NK-92 (cell line): ENCODE measurements around the gene DMRT1.
"Not testable (repeated sequence)": the region's sequence is repeated elsewhere in the genome, so short reads cannot be mapped to it uniquely, and the experiment has no call there.

Source experiments
- DNase-seq: peaks from one replicate; lab custom pipeline; 2025; ENCODE audit not compliant: unreplicated experiment; lab: John Stamatoyannopoulos, UW

DMRT1 gene

GRCh38 chr9:995781-996180 lies 154.3 kb downstream of the DMRT1 start:
- DNase-seq = no peak

- not testable (repeated sequence) for DNase-seq
Measured at GRCh38 chr9:998299-999110, 157.0 kb downstream of the DMRT1 start.

- DNase-seq = no peak
Measured at GRCh38 chr9:1001838-1002237, 160.3 kb downstream of the DMRT1 start.

DNA sequence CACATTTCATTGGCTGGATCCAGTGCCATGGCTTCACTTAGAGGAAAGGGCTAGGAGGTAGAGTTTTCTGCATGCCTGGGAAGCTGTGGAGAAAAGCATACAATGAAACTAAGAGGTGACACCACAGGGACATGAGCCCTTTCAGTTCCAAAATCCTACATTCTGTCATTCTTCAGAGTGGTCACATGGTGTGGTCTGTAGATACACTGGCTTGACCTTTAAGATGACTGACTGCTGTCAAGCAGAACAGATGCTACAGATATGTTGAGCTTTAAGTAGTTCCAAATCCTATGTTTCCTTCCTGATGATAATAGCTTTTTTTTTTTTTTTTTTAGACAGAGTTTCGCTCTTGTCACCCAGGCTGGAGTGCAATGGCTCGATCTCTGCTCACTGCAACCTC lies 161.2 kb downstream of the DMRT1 start:
- DNase-seq = no peak

- DNase-seq = no peak
Measured at GRCh38 chr9:1005043-1005667, 163.7 kb downstream of the DMRT1 start.

DNA sequence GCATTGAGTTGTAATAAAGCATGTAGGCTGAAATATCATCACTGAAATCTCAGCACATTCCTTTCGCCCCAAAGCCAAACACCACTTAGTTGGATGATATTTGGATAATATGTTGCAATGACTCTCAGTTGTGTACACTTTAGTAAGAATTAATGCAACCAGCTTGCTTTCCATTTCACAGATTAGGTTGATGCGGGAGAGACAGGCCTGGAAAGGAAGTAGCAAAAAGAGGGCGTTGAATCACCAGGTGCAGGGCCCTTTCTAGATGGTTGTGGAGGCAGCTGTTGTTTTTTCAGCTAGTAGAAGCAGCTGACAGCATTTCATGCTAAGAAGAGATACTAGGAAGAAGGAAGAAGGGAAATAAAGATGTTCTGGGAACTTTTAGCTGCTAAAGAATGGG lies 165.8 kb downstream of the DMRT1 start:
- DNase-seq = no peak

DNA sequence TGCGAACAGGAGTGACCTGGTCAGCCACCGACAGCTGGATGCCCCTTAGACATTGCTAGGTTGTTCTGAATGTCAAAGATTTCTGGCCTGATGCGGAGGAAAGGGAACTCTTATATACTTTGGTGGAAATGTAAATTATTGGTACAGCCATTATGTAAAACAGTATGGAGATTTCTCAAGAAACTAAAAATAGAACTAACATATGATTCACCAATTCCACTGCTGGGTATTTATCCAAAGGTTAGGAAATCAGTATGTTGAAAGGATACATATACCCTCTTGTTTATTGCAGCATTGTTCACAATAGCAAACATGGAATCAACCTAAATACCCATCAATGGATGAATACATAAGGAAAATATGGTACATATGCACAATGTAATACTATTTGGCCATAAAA lies 166.7 kb downstream of the DMRT1 start:
- DNase-seq = no peak

GRCh38 chr9:1009101-1009707 lies 167.7 kb downstream of the DMRT1 start:
- no peak for DNase-seq

DNA sequence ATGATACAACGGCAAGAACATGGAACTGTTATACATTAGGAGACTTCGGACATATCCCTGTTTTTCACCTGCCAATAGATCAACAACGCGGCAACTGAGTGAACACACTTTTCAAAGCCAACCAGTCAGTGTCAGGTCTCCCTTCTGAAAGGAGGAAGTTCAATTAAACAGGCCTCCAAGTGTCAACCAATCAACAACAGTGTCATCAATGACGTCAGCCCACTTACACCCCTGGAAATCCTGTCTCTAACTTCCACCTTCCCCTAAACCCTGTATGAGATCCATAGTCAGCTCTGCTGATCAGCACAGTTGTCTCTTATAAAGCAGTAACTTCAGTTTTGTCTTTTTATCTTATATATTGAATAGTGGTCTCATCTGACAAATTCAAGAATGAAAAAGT lies 171.5 kb downstream of the DMRT1 start:
- DNase-seq = no peak

GRCh38 chr9:1014225-1014624 lies 172.7 kb downstream of the DMRT1 start:
- no peak for DNase-seq

DNA sequence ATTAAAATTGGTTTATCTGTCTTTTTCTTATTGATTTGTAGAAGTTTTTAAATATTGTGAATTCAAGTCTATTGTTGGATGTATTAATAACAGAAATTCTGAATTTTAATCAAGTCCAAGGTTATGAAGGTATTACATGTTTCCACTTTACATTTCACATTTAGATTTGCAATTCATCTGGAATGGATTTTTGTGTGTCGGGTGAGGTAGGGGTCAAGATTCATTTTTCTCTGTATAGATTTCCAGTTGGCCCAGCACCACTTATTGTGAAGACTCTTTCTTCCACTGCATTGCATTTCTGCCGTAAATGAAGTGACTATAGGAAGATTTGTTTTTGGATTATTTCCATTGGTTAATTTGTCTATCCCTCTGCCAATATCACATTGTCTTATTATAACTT lies 173.1 kb downstream of the DMRT1 start:
- no peak for DNase-seq

DNA sequence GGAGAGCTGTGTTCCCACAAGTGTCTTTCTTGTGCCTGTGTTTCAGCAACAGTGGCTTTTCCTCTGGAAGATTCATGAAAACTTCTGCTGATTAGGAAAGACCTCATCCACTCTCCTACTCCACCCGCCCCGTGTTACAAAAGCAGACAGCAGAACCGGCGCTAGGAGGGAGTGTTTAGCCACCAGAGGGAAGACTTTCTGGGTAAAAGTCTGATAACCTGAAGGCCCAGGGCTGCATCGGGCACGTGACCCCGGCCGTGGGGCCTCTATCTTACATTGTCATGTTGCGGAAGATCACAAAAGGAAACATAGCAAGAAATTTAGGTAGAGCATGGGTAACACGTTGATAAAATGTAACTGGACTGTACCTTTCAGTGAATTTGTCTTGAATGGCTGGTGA lies 176.6 kb downstream of the DMRT1 start:
- DNase-seq = no peak
